PFSK-1 (cell line): ENCODE data around the gene AGXT2.

Experiments used
- POLR2AphosphoS5 ChIP-seq: IDR thresholded peaks from 2 replicates; pipeline ENCODE4 v1.6.1; 2012; ENCODE audit warnings: low read depth, mild to moderate bottlenecking, control low read depth, low read length, moderate library complexity
- TAF1 ChIP-seq: IDR thresholded peaks from 2 replicates; pipeline ENCODE4 v1.6.1; 2012; ENCODE audit warnings: low read length, control low read depth, borderline replicate concordance; ENCODE audit not compliant: insufficient read depth

- TF ChIP-seq TAF1: no peak
- no peak for TF ChIP-seq POLR2AphosphoS5
Measured at GRCh38 chr5:35003018-35003957, 44.5 kb downstream of the AGXT2 start.
